H9 (cell line): ENCODE results near the gene ZGRF1. TPM values are rescaled to one million over a fixed set of nuclear protein-coding genes. Genes with fewer than 3 reads are reported as not detected.

ENCODE experiments used
- DNase-seq: peaks from one replicate; pipeline ENCODE4 v3.0.0-alpha.2; 2017
- H2AFZ ChIP-seq: one replicate; pipeline ENCODE4 v1.6.1; 2013; ENCODE audit warnings: mild to moderate bottlenecking, low read length, control low read depth, moderate library complexity
- H2AK5ac ChIP-seq: 2 replicates; pipeline ENCODE4 v1.6.1; 2013; ENCODE audit warnings: low read length, control low read depth, mixed read lengths; ENCODE audit not compliant: insufficient read length
- H2BK120ac ChIP-seq: one replicate; pipeline ENCODE4 v1.6.1; 2013; ENCODE audit warnings: low read depth, mild to moderate bottlenecking, low read length, control low read depth, inconsistent platforms; ENCODE audit not compliant: poor library complexity, severe bottlenecking
- H2BK12ac ChIP-seq: 2 replicates; pipeline ENCODE4 v1.6.1; 2013; ENCODE audit warnings: low read length, control low read depth, mixed read lengths, low read depth; ENCODE audit not compliant: insufficient read length
- H2BK15ac ChIP-seq: 2 replicates; pipeline ENCODE4 v1.6.1; 2013; ENCODE audit warnings: low read depth, low read length, control low read depth
- H2BK20ac ChIP-seq: one replicate; pipeline ENCODE4 v1.6.1; 2013; ENCODE audit warnings: low read depth, mild to moderate bottlenecking, low read length, control low read depth, inconsistent platforms; ENCODE audit not compliant: poor library complexity, severe bottlenecking
- H2BK5ac ChIP-seq: 2 replicates; pipeline ENCODE4 v1.6.1; 2013; ENCODE audit warnings: low read length, control low read depth, mixed read lengths; ENCODE audit not compliant: insufficient read length
- H3K14ac ChIP-seq: 2 replicates; pipeline ENCODE4 v1.6.1; 2013; ENCODE audit warnings: low read length, control low read depth; ENCODE audit not compliant: insufficient read depth
- H3K18ac ChIP-seq: 2 replicates; pipeline ENCODE4 v1.6.1; 2013; ENCODE audit warnings: low read depth, mild to moderate bottlenecking, mixed read lengths, low read length, control low read depth; ENCODE audit not compliant: insufficient read length
- H3K23ac ChIP-seq: 2 replicates; pipeline ENCODE4 v1.6.1; 2013; ENCODE audit warnings: low read length, control low read depth, mixed read lengths, low read depth; ENCODE audit not compliant: insufficient read length
- H3K23me2 ChIP-seq: 2 replicates; pipeline ENCODE4 v1.6.1; 2013; ENCODE audit warnings: low read depth, mild to moderate bottlenecking, mixed read lengths, low read length, control low read depth; ENCODE audit not compliant: insufficient read length, poor library complexity, severe bottlenecking
- H3K27ac ChIP-seq: 2 replicates; pipeline ENCODE4 v1.5.1; 2013; ENCODE audit warnings: low read length, control low read depth, mixed read lengths, low read depth; ENCODE audit not compliant: insufficient read length
- H3K27me3 ChIP-seq: 2 replicates; pipeline ENCODE4 v1.6.1; 2013; ENCODE audit warnings: low read length, control low read depth, inconsistent platforms; ENCODE audit not compliant: insufficient read depth
- H3K4ac ChIP-seq: 2 replicates; pipeline ENCODE4 v1.6.1; 2013; ENCODE audit warnings: low read depth, mild to moderate bottlenecking, control low read depth, inconsistent platforms, low read length, moderate library complexity
- H3K4me1 ChIP-seq: 2 replicates; pipeline ENCODE4 v1.6.1; 2013; ENCODE audit warnings: low read length, control low read depth, inconsistent platforms; ENCODE audit not compliant: insufficient read depth
- H3K4me2 ChIP-seq: 2 replicates; pipeline ENCODE4 v1.6.1; 2013; ENCODE audit warnings: low read length, control low read depth, mixed read lengths; ENCODE audit not compliant: insufficient read length, insufficient read depth
- H3K56ac ChIP-seq: 2 replicates; pipeline ENCODE4 v1.6.1; 2013; ENCODE audit warnings: low read depth, mild to moderate bottlenecking, mixed read lengths, low read length, control low read depth; ENCODE audit not compliant: insufficient read length
- H3K79me1 ChIP-seq: 2 replicates; pipeline ENCODE4 v1.6.1; 2013; ENCODE audit warnings: low read depth, mild to moderate bottlenecking, moderate library complexity, low read length, control low read depth, inconsistent platforms; ENCODE audit not compliant: insufficient read depth, poor library complexity, severe bottlenecking
- H3K79me2 ChIP-seq: 2 replicates; pipeline ENCODE4 v1.6.1; 2013; ENCODE audit warnings: low read length, control low read depth, inconsistent platforms; ENCODE audit not compliant: insufficient read depth
- H3K9ac ChIP-seq: 2 replicates; pipeline ENCODE4 v1.6.1; 2013; ENCODE audit warnings: low read length, control low read depth, mixed read lengths; ENCODE audit not compliant: insufficient read length; ENCODE audit errors: extremely low read depth
- H3K9me3 ChIP-seq: one replicate; pipeline ENCODE4 v1.6.1; 2013; ENCODE audit warnings: low read depth, low read length, inconsistent platforms; ENCODE audit not compliant: control insufficient read depth
- H3T11ph ChIP-seq: one replicate; pipeline ENCODE4 v1.6.1; 2013; ENCODE audit warnings: mild to moderate bottlenecking, low read length, control low read depth, inconsistent platforms
- H4K20me1 ChIP-seq: one replicate; pipeline ENCODE4 v1.6.1; 2013; ENCODE audit not compliant: control insufficient read depth, insufficient read length, insufficient read depth
- H4K5ac ChIP-seq: 2 replicates; pipeline ENCODE4 v1.6.1; 2013; ENCODE audit warnings: low read depth, mild to moderate bottlenecking, mixed read lengths, low read length, control low read depth; ENCODE audit not compliant: insufficient read length
- H4K8ac ChIP-seq: replicated peaks from 2 replicates; pipeline ENCODE4 v1.6.1; 2013; ENCODE audit warnings: low read length, control low read depth, mixed read lengths, low read depth; ENCODE audit not compliant: insufficient read length
- H4K91ac ChIP-seq: 2 replicates; pipeline ENCODE4 v1.6.1; 2013; ENCODE audit warnings: low read depth, mild to moderate bottlenecking, moderate library complexity, mixed read lengths, low read length, control low read depth; ENCODE audit not compliant: insufficient read length
- H3K27ac Mint-ChIP-seq, 3 experiments: 2 replicates in 2 of 3; 3 replicates in 1 of 3; pipeline ENCODE4 v1.8.0; 2020 to 2021; ENCODE audit warnings: mixed read lengths in 3 of 3, mild to moderate bottlenecking in 1 of 3, moderate library complexity in 1 of 3
- H3K27me3 Mint-ChIP-seq: 2 replicates; pipeline ENCODE4 v1.8.0; 2021; ENCODE audit warnings: low read depth, mild to moderate bottlenecking, moderate library complexity, mixed read lengths
- H3K36me3 Mint-ChIP-seq, 3 experiments: 2 replicates in 2 of 3; 3 replicates in 1 of 3; pipeline ENCODE4 v1.8.0; 2020 to 2021; ENCODE audit warnings: low read depth in 3 of 3, mixed read lengths in 3 of 3; ENCODE audit not compliant: insufficient read depth in 1 of 3
- H3K4me1 Mint-ChIP-seq, 2 experiments: 2 replicates each; pipeline ENCODE4 v1.8.0; 2020; ENCODE audit warnings: mixed read lengths in 2 of 2
- H3K4me3 Mint-ChIP-seq, 2 experiments: 2 replicates in 1 of 2; 3 replicates in 1 of 2; pipeline ENCODE4 v1.8.0; 2020 to 2021; ENCODE audit warnings: mild to moderate bottlenecking in 2 of 2, mixed read lengths in 2 of 2, moderate library complexity in 1 of 2
- H3K9me3 Mint-ChIP-seq, 2 experiments: 2 replicates in 1 of 2; 3 replicates in 1 of 2; pipeline ENCODE4 v1.8.0; 2020; ENCODE audit warnings: mild to moderate bottlenecking in 2 of 2, mixed read lengths in 2 of 2, moderate library complexity in 1 of 2
- WGBS: extraction: QIAGEN DNeasy Blood & Tissue Kit; methylation state at CpG from one replicate; pipeline ENCODE4 v1.1.7; 2013; ENCODE audit warnings: missing lambda C conversion rate, low lambda C conversion rate, mixed read lengths; ENCODE audit not compliant: insufficient read length; ENCODE audit errors: extremely low coverage; 5-methylcytosine and 5-hydroxymethylcytosine counted together
- total RNA-seq: library from RNA; stranded (reverse); gene quantifications from 2 replicates; pipeline ENCODE4 v1.2.1, GENCODE V29; 2021
- TF ChIP-seq, protein P1 (sequence below): fragments of 200-600 bp; sonication (generic); conservative IDR thresholded peaks from 3 replicates; pipeline ENCODE4 v1.8.0; 2021; ENCODE audit warnings: antibody characterized with exemption, mild to moderate bottlenecking

Gene ZGRF1
- total RNA-seq, 1 experiment from 2014 or later = 38.3 TPM

DNA sequence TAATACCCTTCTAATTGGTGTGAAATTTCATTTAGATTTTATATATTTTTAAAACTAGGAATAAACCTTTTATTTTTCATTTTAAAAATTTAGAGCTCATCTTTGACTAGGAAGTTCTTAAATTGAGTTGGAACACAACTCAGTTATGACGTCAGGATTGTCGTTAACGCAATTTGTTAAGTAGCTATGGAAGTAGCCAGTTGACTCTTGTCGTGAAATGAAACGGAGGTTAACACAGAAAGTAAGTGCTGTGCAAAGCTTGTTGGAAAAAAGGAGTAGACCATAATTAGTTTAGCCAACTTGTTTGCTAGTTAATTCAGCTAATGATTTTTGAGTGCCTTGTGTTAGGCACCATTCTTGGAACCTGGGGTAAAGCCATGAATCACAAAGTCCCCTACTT lies 18.6 kb upstream of the ZGRF1 start:
- no peaks in the 10 kb centered on the region for H3K9me3 ChIP-seq
- H3K56ac ChIP-seq = no peak overlapping the region
- DNase-seq = no peak
- WGBS = no CpG with 5 or more reads among the region's 5 CpGs
- no peaks in the 10 kb centered on the region for H3K27me3 ChIP-seq
- TF ChIP-seq, protein P1, sequence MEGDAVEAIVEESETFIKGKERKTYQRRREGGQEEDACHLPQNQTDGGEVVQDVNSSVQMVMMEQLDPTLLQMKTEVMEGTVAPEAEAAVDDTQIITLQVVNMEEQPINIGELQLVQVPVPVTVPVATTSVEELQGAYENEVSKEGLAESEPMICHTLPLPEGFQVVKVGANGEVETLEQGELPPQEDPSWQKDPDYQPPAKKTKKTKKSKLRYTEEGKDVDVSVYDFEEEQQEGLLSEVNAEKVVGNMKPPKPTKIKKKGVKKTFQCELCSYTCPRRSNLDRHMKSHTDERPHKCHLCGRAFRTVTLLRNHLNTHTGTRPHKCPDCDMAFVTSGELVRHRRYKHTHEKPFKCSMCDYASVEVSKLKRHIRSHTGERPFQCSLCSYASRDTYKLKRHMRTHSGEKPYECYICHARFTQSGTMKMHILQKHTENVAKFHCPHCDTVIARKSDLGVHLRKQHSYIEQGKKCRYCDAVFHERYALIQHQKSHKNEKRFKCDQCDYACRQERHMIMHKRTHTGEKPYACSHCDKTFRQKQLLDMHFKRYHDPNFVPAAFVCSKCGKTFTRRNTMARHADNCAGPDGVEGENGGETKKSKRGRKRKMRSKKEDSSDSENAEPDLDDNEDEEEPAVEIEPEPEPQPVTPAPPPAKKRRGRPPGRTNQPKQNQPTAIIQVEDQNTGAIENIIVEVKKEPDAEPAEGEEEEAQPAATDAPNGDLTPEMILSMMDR = no peak
- Mint-ChIP-seq H3K9me3 (no peaks in the 10 kb centered on the region), H3K4me3 (peak overlapping the region in 1 of 2 experiments; percentile 27; a peak in 1 of 5 replicates), H3K27me3 (no peaks in the 10 kb centered on the region), H3K4me1 (peaks cover 48 to 49% of the 10 kb centered on the region in 2 experiments), H3K36me3 (peaks cover 8 to 32% (median 29%) of the 10 kb centered on the region in 3 experiments), H3K27ac (peak overlapping the region; percentile 90 to 99 (median 93))
- peak overlapping the region; percentile 36 for H3K4me2 ChIP-seq
- no peak overlapping the region for H3K9ac ChIP-seq
- no peak overlapping the region for H2BK120ac ChIP-seq
- H2AK5ac ChIP-seq = no peak overlapping the region
- H2BK15ac ChIP-seq = no peak overlapping the region
- H3K4me1 ChIP-seq = peaks cover 4% of the 10 kb centered on the region
- peak overlapping the region; percentile 75 for H2BK5ac ChIP-seq
- no peaks in the 10 kb centered on the region for H3K23me2 ChIP-seq
- H2BK20ac ChIP-seq = peak overlapping the region; percentile 76
- H4K91ac ChIP-seq = no peak overlapping the region
- H4K20me1 ChIP-seq = no peaks in the 10 kb centered on the region
- peak overlapping the region; percentile 93 for H3K27ac ChIP-seq
- H3K23ac ChIP-seq = no peak overlapping the region
- H2AFZ ChIP-seq = no peak overlapping the region
- no peak overlapping the region for H2BK12ac ChIP-seq
- H4K5ac ChIP-seq = no peak overlapping the region
- H3K18ac ChIP-seq = peak overlapping the region; percentile 7
- H3K79me1 ChIP-seq = no peaks in the 10 kb centered on the region
- H3K79me2 ChIP-seq = no peaks in the 10 kb centered on the region; the same call in 1 of the 2 replicates
- peak overlapping the region; percentile 39; the same call in 1 of the 2 replicates for H3K14ac ChIP-seq
- H3K4ac ChIP-seq = no peak overlapping the region
- no peak overlapping the region for H4K8ac ChIP-seq
- H3T11ph ChIP-seq = no peak overlapping the region
